Gastroesophageal sphincter (tissue), 3 donors: ENCODE results near the gene RFNG.

ENCODE experiments used
- POLR2AphosphoS5 ChIP-seq: sonication (generic); formaldehyde crosslinking; IDR thresholded peaks from one replicate; pipeline ENCODE4 v1.6.1; 2017; ENCODE audit warnings: antibody characterized with exemption
- TF ChIP-seq, protein P1 (sequence below), 4 experiments: fragments of 200-600 bp in 2 of 4; fragments of 450-650 bp in 2 of 4; sonication (generic) in 1 of 4; IDR thresholded peaks; one replicate each; pipeline ENCODE4 v1.5.1; 2017 to 2019; ENCODE audit warnings: antibody characterized with exemption in 4 of 4, mild to moderate bottlenecking in 2 of 4, moderate library complexity in 2 of 4

DNA sequence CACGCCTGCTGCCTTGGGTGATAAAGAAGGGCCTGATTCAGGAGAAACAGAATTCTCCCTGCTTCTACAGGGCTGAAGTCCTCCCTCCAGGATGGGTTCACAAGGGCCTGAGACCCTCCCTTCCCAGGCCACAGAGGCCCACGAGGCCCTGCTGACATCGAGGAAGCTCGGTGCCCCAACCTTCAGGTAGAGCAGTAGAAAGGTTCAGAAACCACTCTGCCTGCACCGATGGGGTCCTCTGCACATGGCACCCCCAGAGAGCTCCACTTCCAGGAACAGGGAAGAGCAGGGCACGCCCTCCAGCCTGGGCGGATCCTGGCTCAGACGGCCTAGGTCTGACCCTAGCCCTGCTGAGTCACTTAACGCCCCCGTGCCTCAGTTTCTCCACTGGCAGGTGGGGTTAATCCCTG is 29.7 kb downstream of the RFNG start:
- TF ChIP-seq, protein P1, sequence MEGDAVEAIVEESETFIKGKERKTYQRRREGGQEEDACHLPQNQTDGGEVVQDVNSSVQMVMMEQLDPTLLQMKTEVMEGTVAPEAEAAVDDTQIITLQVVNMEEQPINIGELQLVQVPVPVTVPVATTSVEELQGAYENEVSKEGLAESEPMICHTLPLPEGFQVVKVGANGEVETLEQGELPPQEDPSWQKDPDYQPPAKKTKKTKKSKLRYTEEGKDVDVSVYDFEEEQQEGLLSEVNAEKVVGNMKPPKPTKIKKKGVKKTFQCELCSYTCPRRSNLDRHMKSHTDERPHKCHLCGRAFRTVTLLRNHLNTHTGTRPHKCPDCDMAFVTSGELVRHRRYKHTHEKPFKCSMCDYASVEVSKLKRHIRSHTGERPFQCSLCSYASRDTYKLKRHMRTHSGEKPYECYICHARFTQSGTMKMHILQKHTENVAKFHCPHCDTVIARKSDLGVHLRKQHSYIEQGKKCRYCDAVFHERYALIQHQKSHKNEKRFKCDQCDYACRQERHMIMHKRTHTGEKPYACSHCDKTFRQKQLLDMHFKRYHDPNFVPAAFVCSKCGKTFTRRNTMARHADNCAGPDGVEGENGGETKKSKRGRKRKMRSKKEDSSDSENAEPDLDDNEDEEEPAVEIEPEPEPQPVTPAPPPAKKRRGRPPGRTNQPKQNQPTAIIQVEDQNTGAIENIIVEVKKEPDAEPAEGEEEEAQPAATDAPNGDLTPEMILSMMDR (IDR thresholded peaks at IDR 0.05) = no peak
- TF ChIP-seq POLR2AphosphoS5 = no peak
